GM23338 (cell line): ENCODE measurements around the gene RPL32. TPM values are rescaled to one million over a fixed set of nuclear protein-coding genes. Genes with fewer than 3 reads are reported as not detected.

Source experiments
- ATAC-seq: fragments of 200-7000 bp; cut with Tn5 transposase; 3 replicates; pipeline ENCODE4 v1.9.1; 2020
- DNase-seq: peaks from one replicate; pipeline ENCODE4 v3.0.0-alpha.2; 2015; ENCODE audit warnings: low spot score
- H2AFZ ChIP-seq: fragments of 200-600 bp; sonication (generic); 2 replicates; pipeline ENCODE4 v1.8.0; 2016; ENCODE audit warnings: antibody characterized with exemption, mild to moderate bottlenecking, moderate library complexity
- H3F3A ChIP-seq: fragments of 200-600 bp; sonication (generic); replicated peaks from 2 replicates; pipeline ENCODE4 v1.8.0; 2017; ENCODE audit warnings: antibody characterized with exemption, mixed run types, low read depth
- H3K27ac ChIP-seq: fragments of 200-600 bp; sonication (generic); 2 replicates; pipeline ENCODE4 v1.6.1; 2016; ENCODE audit warnings: low read depth
- H3K27me3 ChIP-seq: fragments of 200-600 bp; sonication (generic); 2 replicates; pipeline ENCODE4 v1.8.0; 2016; ENCODE audit warnings: mild to moderate bottlenecking, mixed run types, moderate library complexity; ENCODE audit not compliant: insufficient read depth
- H3K36me3 ChIP-seq: fragments of 200-600 bp; sonication (generic); 2 replicates; pipeline ENCODE4 v1.8.0; 2016; ENCODE audit warnings: mild to moderate bottlenecking; ENCODE audit not compliant: insufficient read depth
- H3K4me1 ChIP-seq: fragments of 200-600 bp; sonication (generic); 2 replicates; pipeline ENCODE4 v1.8.0; 2016; ENCODE audit warnings: mild to moderate bottlenecking, moderate library complexity; ENCODE audit not compliant: insufficient read depth
- H3K4me2 ChIP-seq: fragments of 200-600 bp; sonication (generic); 2 replicates; pipeline ENCODE4 v1.7.1; 2017; ENCODE audit warnings: mixed run types
- H3K4me3 ChIP-seq: fragments of 200-600 bp; sonication (generic); 2 replicates; pipeline ENCODE4 v1.6.1; 2016; ENCODE audit warnings: mixed run types
- H3K79me2 ChIP-seq: fragments of 200-600 bp; sonication (generic); replicated peaks from 2 replicates; pipeline ENCODE4 v1.8.0; 2017; ENCODE audit warnings: mild to moderate bottlenecking; ENCODE audit not compliant: insufficient read depth
- H3K9me2 ChIP-seq: fragments of 200-600 bp; sonication (generic); 2 replicates; pipeline ENCODE4 v1.8.0; 2017; ENCODE audit not compliant: insufficient read depth
- H4K20me1 ChIP-seq: fragments of 200-600 bp; sonication (generic); replicated peaks from 2 replicates; pipeline ENCODE4 v1.8.0; 2017; ENCODE audit warnings: mild to moderate bottlenecking; ENCODE audit not compliant: insufficient read depth
- H3K27ac Mint-ChIP-seq: 2 replicates; pipeline ENCODE4 v1.8.0; 2020; ENCODE audit warnings: inconsistent platforms, mild to moderate bottlenecking, moderate library complexity, mixed read lengths
- H3K27me3 Mint-ChIP-seq: 3 replicates; pipeline ENCODE4 v1.8.0; 2022; ENCODE audit warnings: low read depth, mild to moderate bottlenecking, moderate library complexity, mixed read lengths, inconsistent platforms; ENCODE audit not compliant: insufficient read depth, poor library complexity
- H3K36me3 Mint-ChIP-seq: 3 replicates; pipeline ENCODE4 v1.8.0; 2021; ENCODE audit warnings: low read depth, mild to moderate bottlenecking, inconsistent platforms, moderate library complexity, mixed read lengths
- H3K4me1 Mint-ChIP-seq: 3 replicates; pipeline ENCODE4 v1.8.0; 2020; ENCODE audit warnings: mild to moderate bottlenecking, inconsistent platforms, mixed read lengths
- H3K4me3 Mint-ChIP-seq: 3 replicates; pipeline ENCODE4 v1.8.0; 2021; ENCODE audit warnings: moderate library complexity, mild to moderate bottlenecking, inconsistent platforms, mixed read lengths
- H3K9me3 Mint-ChIP-seq: 3 replicates; pipeline ENCODE4 v1.8.0; 2020; ENCODE audit warnings: moderate library complexity, mild to moderate bottlenecking, inconsistent platforms, mixed read lengths
- CREB1 ChIP-seq: fragments of 250-450 bp; sonication (Bioruptor Pico); IDR thresholded peaks from 2 replicates; pipeline ENCODE4 v1.5.0; 2020; ENCODE audit warnings: low read depth, mild to moderate bottlenecking, moderate library complexity
- EZH2 ChIP-seq: fragments of 200-600 bp; sonication (generic); IDR thresholded peaks from one replicate; pipeline ENCODE4 v1.8.0; 2017; ENCODE audit warnings: antibody characterized with exemption, mild to moderate bottlenecking, low read depth; ENCODE audit not compliant: unreplicated experiment
- EZH2phosphoT487 ChIP-seq: fragments of 200-600 bp; sonication (generic); IDR thresholded peaks from one replicate; pipeline ENCODE4 v1.8.1; 2018; ENCODE audit warnings: antibody characterized with exemption; ENCODE audit not compliant: unreplicated experiment
- JUNB ChIP-seq: IDR thresholded peaks from one replicate; pipeline ENCODE4 v1.6.1; 2016; ENCODE audit warnings: antibody characterized with exemption; ENCODE audit not compliant: unreplicated experiment
- POLR2AphosphoS5 ChIP-seq: IDR thresholded peaks from 2 replicates; pipeline ENCODE4 v1.6.1; 2016; ENCODE audit warnings: antibody characterized with exemption, low read depth
- STAT1 ChIP-seq: IDR thresholded peaks from one replicate; pipeline ENCODE4 v1.6.1; 2016; ENCODE audit warnings: antibody characterized with exemption; ENCODE audit not compliant: unreplicated experiment
- ZNF114 ChIP-seq: fragments of 250-450 bp; sonication (Bioruptor Pico); IDR thresholded peaks from 2 replicates; pipeline ENCODE4 v1.5.0; 2020; ENCODE audit warnings: mild to moderate bottlenecking, moderate library complexity
- polyA plus RNA-seq: library from polyadenylated mRNA; unstranded; fragments of >200 nt; fragmentation: Nextera tagmentation; extraction: Ambion mirVana; gene quantifications from 2 replicates; pipeline ENCODE4 v1.2.1, GENCODE V29; 2016
- total RNA-seq: library from RNA; depleted of rRNA; stranded (reverse); fragments of >200 nt; shearing (Covaris generic); gene quantifications from 2 replicates; pipeline ENCODE4 v1.2.3, GENCODE V29; 2014
- TF ChIP-seq, protein P1 (sequence below), 2 experiments: fragments of 200-600 bp in 1 of 2; sonication (generic) in 1 of 2; conservative IDR thresholded peaks; 2 replicates each; pipeline versions ENCODE4 v1.5.1 to v1.6.1; 2016 to 2017; ENCODE audit warnings: antibody characterized with exemption in 2 of 2, low read depth in 2 of 2, mild to moderate bottlenecking in 2 of 2, moderate library complexity in 1 of 2
- TF ChIP-seq, protein P2 (sequence below): IDR thresholded peaks from one replicate; pipeline ENCODE4 v1.6.1; 2018; ENCODE audit warnings: antibody characterized with exemption; ENCODE audit not compliant: unreplicated experiment
- TF ChIP-seq, protein P3 (sequence below): IDR thresholded peaks from 2 replicates; pipeline ENCODE4 v1.6.1; 2016; ENCODE audit warnings: antibody characterized with exemption

RPL32 gene
- total and polyA plus RNA-seq, 2 experiments from 2014 or later: 561 to 2,550 TPM

DNA sequence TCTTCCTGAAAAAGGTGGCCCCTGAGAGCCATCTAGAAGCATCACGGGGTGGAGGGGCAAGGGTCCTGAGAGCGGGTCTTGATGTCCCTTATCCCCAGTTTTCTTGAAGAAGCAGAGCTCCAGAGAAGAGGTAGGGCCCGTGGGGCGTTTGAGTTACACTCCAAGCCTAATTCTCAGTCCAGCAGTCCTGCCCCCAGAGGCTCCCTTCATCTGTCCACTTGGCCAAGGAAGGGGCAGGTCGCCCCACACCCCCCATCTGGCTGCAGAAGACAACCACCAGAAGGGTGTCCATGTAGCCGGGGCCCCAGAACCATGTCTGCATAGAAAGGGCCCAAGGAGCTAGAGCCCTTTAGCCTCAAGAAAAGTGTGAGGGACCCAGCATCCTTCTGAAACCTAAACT lies 25.5 kb upstream of the RPL32 start:
- ATAC-seq (no peak), DNase-seq (no peak)
- Histone ChIP-seq H4K20me1 (no peaks in the 10 kb centered on the region), H3K27ac (no peak overlapping the region), H3K27me3 (peaks cover 3% of the 10 kb centered on the region; the same call in 1 of the 2 replicates), H3K4me2 (no peak overlapping the region), H3K79me2 (no peaks in the 10 kb centered on the region), H3K4me3 (no peak overlapping the region), H3K4me1 (peaks cover 3% of the 10 kb centered on the region; the same call in 1 of the 2 replicates), H3K9me2 (no peaks in the 10 kb centered on the region), H3F3A (no peaks in the 10 kb centered on the region), H3K36me3 (no peaks in the 10 kb centered on the region), H2AFZ (no peak overlapping the region)
- Mint-ChIP-seq H3K4me3 (no peak overlapping the region), H3K4me1 (peaks cover 7% of the 10 kb centered on the region), H3K27ac (no peak overlapping the region), H3K27me3 (peaks cover 9% of the 10 kb centered on the region), H3K36me3 (peaks cover 4% of the 10 kb centered on the region; the same call in 1 of the 3 replicates), H3K9me3 (peaks cover 18% of the 10 kb centered on the region)
- no peak for TF ChIP-seq STAT1
- no peak for TF ChIP-seq CREB1 (CRISPR knock-in tag)
- no peak for TF ChIP-seq POLR2AphosphoS5
- TF ChIP-seq EZH2: no peak

DNA sequence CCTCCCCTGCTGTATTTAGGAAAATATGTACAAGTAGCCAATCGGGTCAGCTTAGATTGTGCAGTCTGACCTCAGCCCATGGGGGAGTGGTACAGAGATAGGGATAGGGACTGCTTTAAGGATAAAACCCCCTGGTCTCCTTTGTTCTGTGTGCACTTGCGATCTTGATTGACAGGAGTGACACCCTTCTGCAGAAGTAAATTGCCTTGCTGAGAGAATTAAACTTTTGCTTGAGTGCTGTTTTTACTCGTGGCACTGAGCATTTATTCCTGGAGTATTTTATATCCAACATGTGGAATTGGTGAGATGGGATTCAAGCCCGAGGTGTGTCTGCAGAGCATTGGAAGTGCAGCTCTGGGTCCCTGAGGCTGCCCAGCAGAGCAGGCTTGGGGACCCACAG lies 23.9 kb upstream of the RPL32 start:
- no peak overlapping the region for H3K4me2 ChIP-seq
- no peak for DNase-seq
- no peaks in the 10 kb centered on the region for H3F3A ChIP-seq
- H3K27ac Mint-ChIP-seq: no peak overlapping the region
- no peak for ATAC-seq
- TF ChIP-seq EZH2 (no peak), ZNF114 (CRISPR knock-in tag) (no peak), POLR2AphosphoS5 (no peak), STAT1 (no peak), EZH2phosphoT487 (no peak), JUNB (no peak)
- TF ChIP-seq, protein P1, sequence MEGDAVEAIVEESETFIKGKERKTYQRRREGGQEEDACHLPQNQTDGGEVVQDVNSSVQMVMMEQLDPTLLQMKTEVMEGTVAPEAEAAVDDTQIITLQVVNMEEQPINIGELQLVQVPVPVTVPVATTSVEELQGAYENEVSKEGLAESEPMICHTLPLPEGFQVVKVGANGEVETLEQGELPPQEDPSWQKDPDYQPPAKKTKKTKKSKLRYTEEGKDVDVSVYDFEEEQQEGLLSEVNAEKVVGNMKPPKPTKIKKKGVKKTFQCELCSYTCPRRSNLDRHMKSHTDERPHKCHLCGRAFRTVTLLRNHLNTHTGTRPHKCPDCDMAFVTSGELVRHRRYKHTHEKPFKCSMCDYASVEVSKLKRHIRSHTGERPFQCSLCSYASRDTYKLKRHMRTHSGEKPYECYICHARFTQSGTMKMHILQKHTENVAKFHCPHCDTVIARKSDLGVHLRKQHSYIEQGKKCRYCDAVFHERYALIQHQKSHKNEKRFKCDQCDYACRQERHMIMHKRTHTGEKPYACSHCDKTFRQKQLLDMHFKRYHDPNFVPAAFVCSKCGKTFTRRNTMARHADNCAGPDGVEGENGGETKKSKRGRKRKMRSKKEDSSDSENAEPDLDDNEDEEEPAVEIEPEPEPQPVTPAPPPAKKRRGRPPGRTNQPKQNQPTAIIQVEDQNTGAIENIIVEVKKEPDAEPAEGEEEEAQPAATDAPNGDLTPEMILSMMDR (conservative IDR thresholded peaks at IDR 0.05; ENCODE audit: low read depth in 2 of 2): no peak
- TF ChIP-seq, protein P2, sequence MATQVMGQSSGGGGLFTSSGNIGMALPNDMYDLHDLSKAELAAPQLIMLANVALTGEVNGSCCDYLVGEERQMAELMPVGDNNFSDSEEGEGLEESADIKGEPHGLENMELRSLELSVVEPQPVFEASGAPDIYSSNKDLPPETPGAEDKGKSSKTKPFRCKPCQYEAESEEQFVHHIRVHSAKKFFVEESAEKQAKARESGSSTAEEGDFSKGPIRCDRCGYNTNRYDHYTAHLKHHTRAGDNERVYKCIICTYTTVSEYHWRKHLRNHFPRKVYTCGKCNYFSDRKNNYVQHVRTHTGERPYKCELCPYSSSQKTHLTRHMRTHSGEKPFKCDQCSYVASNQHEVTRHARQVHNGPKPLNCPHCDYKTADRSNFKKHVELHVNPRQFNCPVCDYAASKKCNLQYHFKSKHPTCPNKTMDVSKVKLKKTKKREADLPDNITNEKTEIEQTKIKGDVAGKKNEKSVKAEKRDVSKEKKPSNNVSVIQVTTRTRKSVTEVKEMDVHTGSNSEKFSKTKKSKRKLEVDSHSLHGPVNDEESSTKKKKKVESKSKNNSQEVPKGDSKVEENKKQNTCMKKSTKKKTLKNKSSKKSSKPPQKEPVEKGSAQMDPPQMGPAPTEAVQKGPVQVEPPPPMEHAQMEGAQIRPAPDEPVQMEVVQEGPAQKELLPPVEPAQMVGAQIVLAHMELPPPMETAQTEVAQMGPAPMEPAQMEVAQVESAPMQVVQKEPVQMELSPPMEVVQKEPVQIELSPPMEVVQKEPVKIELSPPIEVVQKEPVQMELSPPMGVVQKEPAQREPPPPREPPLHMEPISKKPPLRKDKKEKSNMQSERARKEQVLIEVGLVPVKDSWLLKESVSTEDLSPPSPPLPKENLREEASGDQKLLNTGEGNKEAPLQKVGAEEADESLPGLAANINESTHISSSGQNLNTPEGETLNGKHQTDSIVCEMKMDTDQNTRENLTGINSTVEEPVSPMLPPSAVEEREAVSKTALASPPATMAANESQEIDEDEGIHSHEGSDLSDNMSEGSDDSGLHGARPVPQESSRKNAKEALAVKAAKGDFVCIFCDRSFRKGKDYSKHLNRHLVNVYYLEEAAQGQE: no peak
- TF ChIP-seq, protein P3, sequence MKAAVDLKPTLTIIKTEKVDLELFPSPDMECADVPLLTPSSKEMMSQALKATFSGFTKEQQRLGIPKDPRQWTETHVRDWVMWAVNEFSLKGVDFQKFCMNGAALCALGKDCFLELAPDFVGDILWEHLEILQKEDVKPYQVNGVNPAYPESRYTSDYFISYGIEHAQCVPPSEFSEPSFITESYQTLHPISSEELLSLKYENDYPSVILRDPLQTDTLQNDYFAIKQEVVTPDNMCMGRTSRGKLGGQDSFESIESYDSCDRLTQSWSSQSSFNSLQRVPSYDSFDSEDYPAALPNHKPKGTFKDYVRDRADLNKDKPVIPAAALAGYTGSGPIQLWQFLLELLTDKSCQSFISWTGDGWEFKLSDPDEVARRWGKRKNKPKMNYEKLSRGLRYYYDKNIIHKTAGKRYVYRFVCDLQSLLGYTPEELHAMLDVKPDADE: no peak
- no peak overlapping the region for H3K4me3 Mint-ChIP-seq
- H3K79me2 ChIP-seq: no peaks in the 10 kb centered on the region
- H3K4me3 ChIP-seq: no peak overlapping the region
- H3K27me3 Mint-ChIP-seq: peaks cover 11% of the 10 kb centered on the region
- H3K36me3 ChIP-seq: no peaks in the 10 kb centered on the region
- peaks cover 7% of the 10 kb centered on the region for H3K4me1 Mint-ChIP-seq
- H3K27me3 ChIP-seq: peaks cover 3% of the 10 kb centered on the region; the same call in 1 of the 2 replicates
- H3K4me1 ChIP-seq: peaks cover 3% of the 10 kb centered on the region; the same call in 1 of the 2 replicates
- H3K36me3 Mint-ChIP-seq: peaks cover 4% of the 10 kb centered on the region; the same call in 1 of the 3 replicates
- no peaks in the 10 kb centered on the region for H3K9me2 ChIP-seq
- no peak overlapping the region for H3K27ac ChIP-seq
- H4K20me1 ChIP-seq: no peaks in the 10 kb centered on the region
- no peak overlapping the region for H2AFZ ChIP-seq
- peaks cover 18% of the 10 kb centered on the region for H3K9me3 Mint-ChIP-seq
